ENCODE results near the gene CLASP2.

- TF ChIP-seq EZH2 (IDR thresholded peaks at IDR 0.05; ENCODE audit: insufficient read depth, poor library complexity, severe bottlenecking) (no peak), EZH2phosphoT487 (IDR thresholded peaks at IDR 0.05; ENCODE audit: insufficient read depth, low read depth) (no peak)
Measured at GRCh38 chr3:33652736-33653135, 65.3 kb downstream of the CLASP2 start.

All from GM23248 (cell line).